GM19468 (cell line): ENCODE results near the gene NAV2.
A peak's percentile ranks its signal among the peaks of the same experiment; 100 is the strongest.

Experiments used
- ATAC-seq: cut with Tn5 transposase; IDR thresholded peaks from one replicate; pipeline ENCODE4 v1.9.1; 2021; ENCODE audit warnings: mild to moderate bottlenecking, moderate library complexity, moderate number of reproducible peaks; ENCODE audit not compliant: unreplicated experiment; ENCODE audit errors: extremely low read depth

The NAV2 gene

GRCh38 chr11:20084921-20085814, 372.5 kb downstream of the NAV2 start:
- ATAC-seq, result no peak

GRCh38 chr11:20085918-20086317, 373.3 kb downstream of the NAV2 start:
- ATAC-seq, result no peak

GRCh38 chr11:20087118-20087521, 374.5 kb downstream of the NAV2 start:
- no peak for ATAC-seq

GRCh38 chr11:20088397-20089225, 376.0 kb downstream of the NAV2 start:
- ATAC-seq, result no peak

GRCh38 chr11:20089367-20089766, 376.7 kb downstream of the NAV2 start:
- no peak for ATAC-seq

- ATAC-seq, result no peak
These were observed 377.4 kb downstream of the NAV2 start for GRCh38 chr11:20089796-20090653.

GRCh38 chr11:20090654-20091374, 378.2 kb downstream of the NAV2 start:
- ATAC-seq, result no peak

GRCh38 chr11:20093775-20094174, 381.1 kb downstream of the NAV2 start:
- no peak for ATAC-seq

GRCh38 chr11:20095189-20095588, 382.6 kb downstream of the NAV2 start:
- ATAC-seq, result no peak

- ATAC-seq, result no peak
These were observed 384.9 kb downstream of the NAV2 start for GRCh38 chr11:20097319-20098221.

- no peak for ATAC-seq
These were observed 386.9 kb downstream of the NAV2 start for GRCh38 chr11:20099527-20099926.

- no peak for ATAC-seq
These were observed 389.8 kb downstream of the NAV2 start for GRCh38 chr11:20102397-20102796.

GRCh38 chr11:20103281-20103680, 390.6 kb downstream of the NAV2 start:
- ATAC-seq, result no peak

GRCh38 chr11:20105427-20105826, 392.8 kb downstream of the NAV2 start:
- no peak for ATAC-seq

GRCh38 chr11:20109731-20110445, 397.3 kb downstream of the NAV2 start:
- no peak for ATAC-seq

GRCh38 chr11:20110908-20111669, 398.5 kb downstream of the NAV2 start:
- ATAC-seq, result peak; percentile 74

GRCh38 chr11:20111871-20112270, 399.2 kb downstream of the NAV2 start:
- no peak for ATAC-seq
